Esophagus squamous epithelium (tissue), 4 donors: Measurements from ENCODE around the gene IFT27.

Experiments used
- POLR2A ChIP-seq, 4 donors: fragments of 450-650 bp; IDR thresholded peaks; one replicate each; pipeline ENCODE4 v1.6.1; 2017; ENCODE audit warnings: antibody characterized with exemption in 4 of 4, mild to moderate bottlenecking in 4 of 4, moderate library complexity in 3 of 4
- TF ChIP-seq, protein P1 (sequence below), 6 experiments: fragments of 450-650 bp in 4 of 6; fragments of 200-600 bp in 2 of 6; sonication (generic) in 2 of 6; IDR thresholded peaks; one replicate each; pipeline ENCODE4 v1.5.1; 2016 to 2019; ENCODE audit warnings: antibody characterized with exemption in 6 of 6, mild to moderate bottlenecking in 4 of 6, moderate library complexity in 4 of 6

DNA sequence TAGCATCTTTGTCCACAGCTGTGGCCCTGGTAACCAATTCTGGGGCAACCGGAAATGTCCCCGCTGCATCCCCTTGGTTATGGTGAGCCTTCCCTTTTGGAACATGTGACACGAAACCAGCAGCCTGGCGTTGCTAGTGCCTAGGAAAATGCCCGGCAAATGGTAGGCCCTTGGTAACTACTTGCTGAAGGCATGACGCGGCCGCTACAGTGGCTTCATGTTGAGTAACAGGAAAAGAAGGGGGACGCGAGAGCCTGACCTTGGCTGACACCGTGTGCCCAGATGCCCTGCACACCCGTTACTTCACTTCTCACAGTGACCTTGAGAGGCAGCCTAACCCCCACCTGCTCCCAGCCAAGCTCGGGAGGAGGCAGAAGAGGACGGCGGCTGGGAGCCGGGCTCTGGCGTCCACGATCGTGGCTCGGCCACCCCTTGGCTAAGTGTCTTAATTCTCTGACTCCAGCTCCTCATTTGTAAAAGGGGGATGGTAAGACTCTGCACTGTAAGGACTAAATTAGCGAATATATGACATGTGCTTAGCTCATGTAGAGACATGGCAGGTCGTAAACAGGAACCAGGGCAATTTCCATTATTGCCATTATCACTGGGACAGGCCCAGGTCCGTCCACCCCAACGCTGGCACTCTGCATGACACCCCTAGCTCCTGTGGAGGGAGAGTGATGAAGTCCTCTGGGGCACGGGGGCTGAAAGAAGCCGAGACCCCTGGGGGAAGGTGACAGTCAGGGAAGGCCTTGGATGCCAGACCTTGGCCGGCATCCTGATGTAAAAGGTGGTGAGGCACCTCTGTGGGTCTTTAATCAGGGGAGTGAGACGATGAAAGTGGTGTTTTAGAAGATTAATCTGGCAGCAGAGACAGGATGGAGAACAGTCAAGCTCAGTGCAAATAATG is 18.9 kb downstream of the IFT27 start:
- TF ChIP-seq, protein P1, sequence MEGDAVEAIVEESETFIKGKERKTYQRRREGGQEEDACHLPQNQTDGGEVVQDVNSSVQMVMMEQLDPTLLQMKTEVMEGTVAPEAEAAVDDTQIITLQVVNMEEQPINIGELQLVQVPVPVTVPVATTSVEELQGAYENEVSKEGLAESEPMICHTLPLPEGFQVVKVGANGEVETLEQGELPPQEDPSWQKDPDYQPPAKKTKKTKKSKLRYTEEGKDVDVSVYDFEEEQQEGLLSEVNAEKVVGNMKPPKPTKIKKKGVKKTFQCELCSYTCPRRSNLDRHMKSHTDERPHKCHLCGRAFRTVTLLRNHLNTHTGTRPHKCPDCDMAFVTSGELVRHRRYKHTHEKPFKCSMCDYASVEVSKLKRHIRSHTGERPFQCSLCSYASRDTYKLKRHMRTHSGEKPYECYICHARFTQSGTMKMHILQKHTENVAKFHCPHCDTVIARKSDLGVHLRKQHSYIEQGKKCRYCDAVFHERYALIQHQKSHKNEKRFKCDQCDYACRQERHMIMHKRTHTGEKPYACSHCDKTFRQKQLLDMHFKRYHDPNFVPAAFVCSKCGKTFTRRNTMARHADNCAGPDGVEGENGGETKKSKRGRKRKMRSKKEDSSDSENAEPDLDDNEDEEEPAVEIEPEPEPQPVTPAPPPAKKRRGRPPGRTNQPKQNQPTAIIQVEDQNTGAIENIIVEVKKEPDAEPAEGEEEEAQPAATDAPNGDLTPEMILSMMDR (IDR thresholded peaks at IDR 0.05): no peak
- no peak for TF ChIP-seq POLR2A (IDR thresholded peaks at IDR 0.05)
